Measurements from ENCODE around the gene C6orf62. TPM values are rescaled to one million over a fixed set of nuclear protein-coding genes. Genes with fewer than 3 reads are reported as not detected.
A peak's percentile ranks its signal among the peaks of the same experiment; 100 is the strongest.
"Not testable (repeated sequence)": the region's sequence is repeated elsewhere in the genome, so short reads cannot be mapped to it uniquely, and the experiment has no call there.

Gene C6orf62
- polyA plus RNA-seq, 5 donors, result 106 to 135 (median 129) TPM

DNA sequence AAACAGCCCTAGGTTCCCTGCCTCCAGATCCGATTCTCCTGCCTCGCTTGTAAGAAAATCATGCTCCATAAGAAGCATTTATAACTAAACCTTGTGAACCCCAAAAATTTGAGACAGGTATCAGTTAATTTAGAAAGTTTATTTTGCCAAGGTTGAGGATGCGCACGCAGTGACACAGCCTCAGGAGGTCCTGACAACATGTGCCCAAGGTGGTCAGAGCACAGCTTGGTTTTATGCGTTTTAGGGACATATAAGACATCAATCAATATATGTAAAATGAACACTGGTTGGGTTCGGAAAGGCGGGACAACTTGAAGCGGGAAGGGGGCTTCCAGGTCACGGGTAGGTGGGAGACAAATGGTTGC, 50.0 kb downstream of the C6orf62 start:
- no peak for DNase-seq

- not testable (repeated sequence) for DNase-seq
Measured at GRCh38 chr6:24668066-24668996, 50.6 kb downstream of the C6orf62 start.

DNA sequence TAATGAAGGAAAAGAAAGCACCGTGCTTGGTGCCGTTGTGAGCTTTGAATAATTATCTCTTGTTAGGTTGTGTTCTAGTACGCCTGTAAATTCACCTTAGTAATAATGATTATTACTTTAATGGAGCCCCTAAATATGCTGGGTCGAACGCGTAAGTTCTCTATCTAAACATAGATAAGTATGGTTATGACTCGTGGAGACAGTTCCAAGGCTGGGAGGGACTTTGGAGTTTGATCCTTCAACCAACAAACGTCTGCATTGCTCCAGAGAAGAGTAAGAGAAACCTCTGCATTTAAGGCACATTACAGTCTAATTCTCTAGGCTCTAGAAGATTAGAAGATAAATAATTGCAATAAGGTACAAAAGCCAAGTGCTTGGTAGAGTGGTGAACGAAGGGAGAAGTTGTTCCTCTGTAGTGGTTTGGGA, 51.6 kb downstream of the C6orf62 start:
- DNase-seq, result peak in 1 of 2 donors; percentile 26

DNA sequence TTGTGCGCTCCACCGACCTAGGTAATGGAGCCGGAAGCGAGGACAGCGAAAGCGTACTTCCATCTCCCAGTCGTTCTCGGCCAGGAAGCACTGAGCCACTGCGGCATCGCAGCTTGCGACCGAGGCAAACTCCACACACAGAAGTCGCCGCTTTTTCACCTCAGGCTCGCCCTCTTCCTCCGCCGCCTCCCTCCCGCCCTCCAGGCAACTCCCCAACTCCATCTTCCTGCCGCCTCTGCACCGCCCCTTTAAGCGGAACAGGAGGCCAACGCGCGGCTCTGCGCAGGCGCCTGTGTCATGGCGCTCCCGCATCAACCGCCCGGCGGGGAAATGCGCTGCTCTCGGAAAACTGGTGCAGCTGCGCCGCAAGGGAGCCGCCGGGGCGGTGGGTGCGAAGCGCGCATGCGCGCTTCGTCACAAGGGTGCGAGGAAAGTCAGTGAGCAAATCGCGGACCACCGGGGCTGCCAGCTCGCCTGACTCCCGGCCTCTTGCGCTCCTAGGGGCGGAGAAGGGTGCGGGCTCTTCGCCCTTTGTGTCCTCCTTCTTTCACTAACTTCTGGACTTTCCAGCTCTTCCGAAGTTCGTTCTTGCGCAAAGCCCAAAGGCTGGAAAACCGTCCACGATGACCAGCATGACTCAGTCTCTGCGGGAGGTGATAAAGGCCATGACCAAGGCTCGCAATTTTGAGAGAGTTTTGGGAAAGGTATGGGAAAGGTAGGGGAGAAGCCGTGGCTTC, 52.1 kb downstream of the C6orf62 start, which contains the start of the genes ACOT13 and TDP2:
Gene ACOT13 (plus strand): TSS at position 437 of the 737 bp plus-strand sequence. CDS start 187 bp downstream, at position 624.
Gene TDP2 (minus strand): TSS at position 259 of the 737 bp plus-strand sequence. CDS start 37 bp downstream, at position 222.
- DNase-seq, result peak; percentile 99

DNA sequence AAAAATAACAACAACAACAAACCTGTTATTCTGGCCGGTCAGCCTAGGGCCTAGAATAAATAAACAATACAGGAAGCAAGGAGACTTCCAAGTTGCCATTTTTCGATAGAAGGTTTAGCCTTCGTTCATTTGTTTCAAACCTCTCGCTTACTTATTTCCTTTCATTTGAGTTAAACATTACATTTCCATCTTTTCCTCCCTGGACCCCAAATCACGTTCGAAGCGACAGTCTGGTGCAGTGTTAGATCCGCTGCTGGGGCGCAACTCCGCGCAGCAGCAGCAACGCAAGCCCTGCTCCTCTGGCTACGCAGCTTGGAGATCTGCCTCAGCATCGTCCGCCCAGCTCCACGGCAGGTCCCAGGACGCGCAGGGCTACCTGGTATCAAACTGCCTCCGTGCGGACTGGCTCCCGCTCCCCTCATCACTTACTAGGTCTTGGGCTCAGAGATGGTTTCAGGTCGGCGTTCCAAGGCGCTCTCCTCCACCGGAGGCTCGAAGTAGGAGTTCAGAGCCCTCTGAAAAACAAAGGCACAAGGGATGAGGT, 52.8 kb downstream of the C6orf62 start:
- DNase-seq, result no peak

DNA sequence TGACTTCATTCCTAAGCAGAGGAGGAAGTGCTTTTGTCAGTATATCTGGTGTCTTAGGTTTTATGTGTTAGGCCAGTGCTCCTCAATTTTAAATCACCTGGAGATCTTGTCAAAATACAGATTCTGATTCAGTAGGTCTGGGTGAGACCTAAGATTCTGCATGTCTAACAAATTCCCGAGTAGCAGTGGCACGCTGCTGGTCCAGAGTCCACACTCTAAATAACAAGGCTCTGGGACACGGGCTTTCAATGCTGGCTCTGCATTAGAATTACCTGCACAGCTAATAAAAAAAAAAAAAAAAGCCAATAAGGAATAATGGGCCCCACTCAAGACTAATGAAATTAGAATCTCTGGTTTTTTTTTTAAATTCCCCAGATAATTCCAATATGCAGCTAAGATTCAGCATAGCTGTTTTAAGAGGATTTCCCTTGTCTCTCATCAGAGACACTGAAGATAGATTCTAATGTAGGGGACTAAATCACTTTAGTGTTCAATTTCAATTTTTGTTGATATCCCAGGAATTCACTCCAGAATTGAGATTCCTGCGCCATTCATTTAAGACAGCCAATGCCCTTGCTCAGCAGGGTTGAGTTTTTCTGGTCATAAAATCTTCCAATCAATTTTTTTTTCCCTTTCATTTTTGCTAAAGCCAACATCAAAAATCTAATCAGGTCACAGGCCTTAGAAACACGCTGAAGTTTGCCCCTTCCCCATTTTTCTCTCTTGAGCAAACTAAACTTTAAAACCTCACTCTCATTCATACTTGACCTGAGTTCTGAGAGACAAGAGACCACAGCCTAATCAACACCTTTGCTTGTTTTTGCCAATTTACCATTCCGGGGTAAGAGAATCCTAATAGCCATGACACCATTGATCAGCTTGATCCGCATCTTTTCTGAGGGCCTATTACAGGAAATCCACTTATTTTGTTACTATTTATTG, 54.6 kb downstream of the C6orf62 start:
- DNase-seq, result no peak

GRCh38 chr6:24663189-24663588, 55.8 kb downstream of the C6orf62 start:
- no peak for DNase-seq

- DNase-seq, result no peak
Measured at GRCh38 chr6:24662236-24662635, 56.7 kb downstream of the C6orf62 start.

DNA sequence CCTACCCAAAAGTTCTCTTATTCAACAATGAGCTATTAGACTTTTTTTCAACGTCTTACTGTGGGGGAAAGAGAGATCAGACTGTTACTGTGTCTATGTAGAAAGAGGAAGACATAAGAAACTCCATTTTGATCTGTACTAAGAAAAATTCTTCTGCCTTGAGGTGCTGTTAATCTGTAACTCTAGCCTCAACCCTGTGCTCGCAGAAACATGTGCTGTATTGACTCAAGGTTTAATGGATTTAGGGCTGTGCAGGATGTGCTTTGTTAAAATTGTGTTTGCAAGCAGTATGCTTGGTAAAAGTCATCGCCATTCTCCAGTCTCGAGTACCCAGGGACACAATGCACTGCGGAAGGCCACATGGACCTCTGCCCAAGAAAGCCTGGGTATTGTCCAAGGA, 57.2 kb downstream of the C6orf62 start:
- DNase-seq, result not testable (repeated sequence)

DNA sequence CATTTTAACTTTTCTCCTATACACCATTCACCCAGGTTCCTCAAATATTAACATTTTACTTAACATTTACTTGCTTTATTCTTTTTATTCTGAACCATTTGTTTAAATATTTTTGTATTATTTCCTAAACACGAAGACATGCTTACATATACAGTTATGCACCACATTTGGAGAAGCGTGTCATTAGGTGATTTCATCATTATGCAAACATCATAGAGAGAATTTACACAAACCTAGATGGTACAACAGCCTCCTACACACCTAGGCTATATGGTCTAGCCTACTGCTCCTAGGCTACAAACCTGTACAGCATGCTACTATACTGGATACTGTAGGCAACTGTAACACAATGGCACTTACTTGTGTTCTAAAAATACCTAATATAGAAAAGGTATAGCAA, 58.8 kb downstream of the C6orf62 start:
- no peak for DNase-seq

GRCh38 chr6:24659561-24659960, 59.4 kb downstream of the C6orf62 start:
- no peak for DNase-seq

- no peak for DNase-seq
Measured at GRCh38 chr6:24658573-24659560, 60.1 kb downstream of the C6orf62 start.

DNA sequence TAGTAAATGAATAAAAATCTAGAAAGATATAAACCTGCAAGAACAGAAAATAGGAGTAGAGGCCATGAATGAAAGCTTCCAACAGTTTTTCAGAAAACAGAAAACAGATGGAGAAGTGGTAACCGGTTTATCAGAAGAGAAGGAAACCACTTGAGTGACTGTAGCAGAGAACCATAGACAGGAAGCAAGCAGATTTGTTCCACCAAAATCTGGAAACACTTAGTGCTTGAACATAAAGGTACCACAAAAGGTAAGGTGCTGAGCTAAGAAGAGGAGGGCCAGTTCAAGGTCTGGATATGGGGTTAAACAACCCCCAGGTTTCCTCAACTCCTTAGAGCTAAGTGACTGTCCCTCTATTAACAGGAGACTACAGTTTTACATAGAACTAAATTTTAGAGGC, 63.7 kb downstream of the C6orf62 start:
- DNase-seq, result no peak

Other genes starting within 250 kb of the C6orf62 start
- gene GPLD1, start 229.6 kb downstream of the C6orf62 start, polyA plus RNA-seq (ENCODE audit: insufficient read depth in 1 of 5, insufficient read length in 5 of 5, low replicate concordance in 1 of 5), result 1 to 10 TPM; 2.2 to 3.1 (median 2.9) TPM
- 10 to 100 TPM in 4 of 5 donors, 1 to 10 TPM in 1; 9.2 to 13.8 (median 12.2) TPM for gene ALDH5A1, start 224.2 kb downstream of the C6orf62 start, polyA plus RNA-seq (ENCODE audit: insufficient read depth in 1 of 5, insufficient read length in 5 of 5, low replicate concordance in 1 of 5)
- gene KIAA0319, start 73.0 kb downstream of the C6orf62 start, polyA plus RNA-seq (ENCODE audit: insufficient read depth in 1 of 5, insufficient read length in 5 of 5, low replicate concordance in 1 of 5), result under 1 TPM; 0.27 to 0.61 (median 0.49) TPM
- 10 to 100 TPM; 39.7 to 63.3 (median 52.3) TPM for gene TDP2, start 52.3 kb downstream of the C6orf62 start, polyA plus RNA-seq (ENCODE audit: insufficient read depth in 1 of 5, insufficient read length in 5 of 5, low replicate concordance in 1 of 5)
- 10 to 100 TPM; 23.3 to 30.5 (median 25.5) TPM for gene ACOT13, start 52.1 kb downstream of the C6orf62 start, polyA plus RNA-seq (ENCODE audit: insufficient read depth in 1 of 5, insufficient read length in 5 of 5, low replicate concordance in 1 of 5)
- gene GMNN, start 55.8 kb upstream of the C6orf62 start, polyA plus RNA-seq (ENCODE audit: insufficient read depth in 1 of 5, insufficient read length in 5 of 5, low replicate concordance in 1 of 5), result 10 to 100 TPM; 31.3 to 50.7 (median 41.3) TPM
- gene ARMH2, start 79.8 kb upstream of the C6orf62 start, polyA plus RNA-seq (ENCODE audit: insufficient read depth in 1 of 5, insufficient read length in 5 of 5, low replicate concordance in 1 of 5), result under 1 TPM in 2 of 5 donors, not detected in 3; 0.23 to 0.29 TPM
- gene RIPOR2, start 216.8 kb upstream of the C6orf62 start, polyA plus RNA-seq (ENCODE audit: insufficient read depth in 1 of 5, insufficient read length in 5 of 5, low replicate concordance in 1 of 5), result 1 to 10 TPM; 4.6 to 6.7 (median 5.8) TPM

Measured in right lung (tissue), 5 donors.